Measurements from ENCODE around the gene CLDN9.

GRCh38 chr16:2971134-2971984 is 41.4 kb upstream of the CLDN9 start:
- TF ChIP-seq POLR2A (IDR thresholded peaks at IDR 0.05) (no peak), CTCF (IDR thresholded peaks at IDR 0.05) (no peak), POLR2AphosphoS5 (IDR thresholded peaks at IDR 0.05) (no peak), EP300 (IDR thresholded peaks at IDR 0.05) (no peak)

Data from sigmoid colon (tissue), 4 donors.